Retinal pigment epithelial cell (primary cell): ENCODE results near the gene ADGRG1.

Experiments used
- DNase-seq: peaks from one replicate; pipeline ENCODE4 v3.0.0-alpha.2; 2010; ENCODE audit warnings: low read depth
- H3K4me3 ChIP-seq: 2 replicates; pipeline ENCODE4 v1.5.1; 2011; ENCODE audit warnings: mild to moderate bottlenecking, low read length, control low read depth, moderate library complexity
- TF ChIP-seq, protein P1 (sequence below): conservative IDR thresholded peaks from 2 replicates; pipeline ENCODE4 v1.5.1; 2011; ENCODE audit warnings: low read depth, low read length, control low read depth, inconsistent platforms

ADGRG1 gene

DNA sequence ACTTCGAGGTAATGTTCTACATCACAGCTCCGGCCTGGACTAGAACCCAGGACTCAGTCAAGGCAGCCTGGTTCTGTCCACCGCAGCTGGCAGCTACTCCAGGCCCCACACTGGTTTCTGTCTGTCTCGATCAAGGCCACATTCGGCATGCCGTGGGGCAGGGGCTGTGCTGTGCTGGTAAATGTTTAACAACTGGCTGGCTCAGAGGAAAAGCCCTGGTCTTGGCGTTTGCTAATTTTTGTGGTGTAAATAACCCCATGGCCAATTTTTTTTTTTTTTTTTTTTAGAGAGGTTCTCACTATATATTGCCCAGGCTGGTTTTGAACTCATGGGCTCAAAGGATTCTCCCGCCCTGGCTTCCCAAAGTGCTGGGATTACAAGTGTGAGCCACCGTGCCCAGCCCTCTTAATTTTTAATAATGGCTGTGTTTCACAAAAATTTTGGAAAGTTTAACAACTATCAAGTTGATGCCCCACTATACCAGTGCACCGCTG is 65.8 kb downstream of the ADGRG1 start:
- H3K4me3 ChIP-seq = no peak overlapping the region
- TF ChIP-seq, protein P1, sequence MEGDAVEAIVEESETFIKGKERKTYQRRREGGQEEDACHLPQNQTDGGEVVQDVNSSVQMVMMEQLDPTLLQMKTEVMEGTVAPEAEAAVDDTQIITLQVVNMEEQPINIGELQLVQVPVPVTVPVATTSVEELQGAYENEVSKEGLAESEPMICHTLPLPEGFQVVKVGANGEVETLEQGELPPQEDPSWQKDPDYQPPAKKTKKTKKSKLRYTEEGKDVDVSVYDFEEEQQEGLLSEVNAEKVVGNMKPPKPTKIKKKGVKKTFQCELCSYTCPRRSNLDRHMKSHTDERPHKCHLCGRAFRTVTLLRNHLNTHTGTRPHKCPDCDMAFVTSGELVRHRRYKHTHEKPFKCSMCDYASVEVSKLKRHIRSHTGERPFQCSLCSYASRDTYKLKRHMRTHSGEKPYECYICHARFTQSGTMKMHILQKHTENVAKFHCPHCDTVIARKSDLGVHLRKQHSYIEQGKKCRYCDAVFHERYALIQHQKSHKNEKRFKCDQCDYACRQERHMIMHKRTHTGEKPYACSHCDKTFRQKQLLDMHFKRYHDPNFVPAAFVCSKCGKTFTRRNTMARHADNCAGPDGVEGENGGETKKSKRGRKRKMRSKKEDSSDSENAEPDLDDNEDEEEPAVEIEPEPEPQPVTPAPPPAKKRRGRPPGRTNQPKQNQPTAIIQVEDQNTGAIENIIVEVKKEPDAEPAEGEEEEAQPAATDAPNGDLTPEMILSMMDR = no peak
- DNase-seq = no peak

GRCh38 chr16:57694725-57695679 is 66.6 kb downstream of the ADGRG1 start, which contains the start of gene DRC7:
DRC7 (plus strand) TSS chr16:57694806; CDS start chr16:57697950, 3,144 bp downstream.
- TF ChIP-seq, protein P1 = no peak

DNA sequence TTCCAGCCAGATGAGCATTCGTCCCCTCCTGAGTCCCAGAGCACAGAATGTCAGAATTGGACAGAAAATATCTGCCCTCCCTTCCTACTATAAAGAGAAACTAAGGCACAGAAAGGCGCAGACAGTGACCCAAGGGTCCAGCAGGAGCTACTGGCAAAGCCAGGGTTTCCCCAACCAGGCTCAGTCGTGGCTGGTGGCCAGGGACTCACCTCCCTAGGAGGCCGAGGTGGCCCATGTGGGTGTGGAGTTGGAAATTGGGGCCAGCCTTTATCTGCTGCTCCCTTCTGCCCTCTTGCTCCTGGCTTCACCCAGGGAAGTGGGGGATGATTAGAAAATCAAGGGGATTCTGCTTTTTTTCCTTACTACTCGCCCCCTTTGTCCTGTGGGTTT is 67.2 kb downstream of the ADGRG1 start:
- no peak for DNase-seq
- TF ChIP-seq, protein P1 = no peak
- no peak overlapping the region for H3K4me3 ChIP-seq

More at GRCh38 chr16:57694725-57695679, 66.6 kb downstream of the ADGRG1 start, which contains the start of gene DRC7:
- DNase-seq = no peak
- H3K4me3 ChIP-seq = peak within 1 kb of the TSS; percentile 41

DNA sequence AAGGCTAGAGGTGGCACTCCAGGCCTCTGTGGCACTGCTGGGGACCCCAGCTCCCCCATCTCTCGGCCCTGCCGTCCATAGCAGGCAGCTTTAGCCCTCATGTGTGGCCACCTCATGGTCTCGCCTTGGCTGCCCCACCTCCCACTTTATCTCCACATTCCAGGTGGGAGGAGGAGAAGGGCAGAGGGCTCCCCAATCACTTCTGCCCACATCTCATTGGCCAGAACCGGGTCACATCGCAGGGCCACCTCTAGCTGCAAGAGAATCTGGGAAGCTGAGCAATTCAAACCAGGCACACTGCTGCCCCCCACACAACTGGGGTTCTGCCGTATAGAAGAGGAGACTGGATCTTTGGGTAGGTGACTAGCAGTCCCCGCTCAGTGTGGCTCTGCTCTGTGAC is 67.8 kb downstream of the ADGRG1 start:
- TF ChIP-seq, protein P1 = no peak
- H3K4me3 ChIP-seq = no peak overlapping the region
- DNase-seq = no peak

DNA sequence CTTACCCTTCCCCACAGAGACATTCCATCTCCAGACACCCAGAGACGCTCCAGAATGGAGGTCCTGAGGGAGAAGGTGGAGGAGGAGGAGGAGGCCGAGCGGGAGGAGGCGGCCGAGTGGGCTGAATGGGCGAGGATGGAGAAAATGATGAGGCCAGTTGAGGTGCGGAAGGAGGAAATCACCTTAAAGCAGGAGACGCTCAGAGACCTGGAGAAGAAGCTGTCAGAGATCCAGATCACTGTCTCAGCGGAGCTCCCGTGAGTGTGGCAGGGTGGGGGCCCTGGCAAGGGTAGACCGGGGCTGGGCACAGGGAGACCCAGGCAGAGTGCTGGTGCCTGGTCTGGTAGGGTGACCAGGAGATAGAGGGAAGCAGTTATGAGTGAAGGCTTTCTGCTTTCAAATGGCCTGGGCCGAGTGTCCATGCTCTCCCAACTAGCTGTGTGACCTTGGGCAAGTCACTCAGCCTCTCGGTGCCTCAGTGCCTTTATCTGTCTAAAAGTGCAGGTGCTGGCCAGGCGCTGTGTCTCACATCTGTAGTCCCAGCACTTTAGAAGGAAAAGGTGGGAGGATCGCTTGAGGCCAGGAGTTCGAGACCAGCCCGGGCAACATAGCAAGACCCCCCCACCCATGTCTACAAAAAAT is 69.6 kb downstream of the ADGRG1 start:
- TF ChIP-seq, protein P1 = no peak
- no peak overlapping the region for H3K4me3 ChIP-seq
- DNase-seq = no peak

GRCh38 chr16:57698812-57699405 is 70.5 kb downstream of the ADGRG1 start:
- TF ChIP-seq, protein P1 = no peak
- no peak for DNase-seq
- no peak overlapping the region for H3K4me3 ChIP-seq
